Stimulated activated naive CD8-positive, alpha-beta T cell treated with anti-CD3 and anti-CD28 coated beads, Interleukin-15, amount 100 ng/mL, for 72 hours (primary cell): ENCODE measurements around the gene TTC39A.
A peak's percentile ranks its signal among the peaks of the same experiment; 100 is the strongest.

Source experiments
- ATAC-seq: fragments of 150-1000 bp; cut with Tn5 transposase; 2 replicates; pipeline ENCODE4 v1.10.0; 2021; ENCODE audit warnings: mild to moderate bottlenecking, moderate library complexity
- DNase-seq, 2 donors: peaks; one replicate each; pipeline ENCODE4 v3.0.0; 2021 to 2022
- H3K27ac Mint-ChIP-seq, 2 donors: one replicate each; pipeline ENCODE4 v1.8.0; 2022; ENCODE audit warnings: mild to moderate bottlenecking in 2 of 2, mixed read lengths in 2 of 2, moderate library complexity in 2 of 2
- H3K27me3 Mint-ChIP-seq: one replicate; pipeline ENCODE4 v1.8.0; 2022; ENCODE audit warnings: mixed read lengths
- H3K4me1 Mint-ChIP-seq: one replicate; pipeline ENCODE4 v1.8.0; 2022; ENCODE audit warnings: mild to moderate bottlenecking, mixed read lengths
- H3K4me3 Mint-ChIP-seq, 2 donors: one replicate each; pipeline ENCODE4 v1.8.0; 2022; ENCODE audit warnings: mild to moderate bottlenecking in 2 of 2, mixed read lengths in 2 of 2, moderate library complexity in 1 of 2
- H3K9me3 Mint-ChIP-seq, 2 donors: one replicate each; pipeline ENCODE4 v1.8.0; 2022; ENCODE audit warnings: mixed read lengths in 2 of 2

The TTC39A gene

GRCh38 chr1:51282605-51283004 lies 47.8 kb downstream of the TTC39A start:
- Mint-ChIP-seq H3K27me3 (no peaks in the 10 kb centered on the region), H3K27ac (no peak overlapping the region), H3K9me3 (no peaks in the 10 kb centered on the region), H3K4me1 (peaks cover 21% of the 10 kb centered on the region), H3K4me3 (no peak overlapping the region)
- DNase-seq (no peak), ATAC-seq (no peak)

GRCh38 chr1:51281807-51282206 lies 48.6 kb downstream of the TTC39A start:
- DNase-seq: no peak
- no peak overlapping the region for H3K27ac Mint-ChIP-seq

GRCh38 chr1:51280321-51280978 lies 49.9 kb downstream of the TTC39A start:
- no peak for ATAC-seq
- Mint-ChIP-seq H3K27ac (no peak overlapping the region), H3K4me1 (peaks cover 20% of the 10 kb centered on the region), H3K27me3 (no peaks in the 10 kb centered on the region), H3K4me3 (no peak overlapping the region), H3K9me3 (no peaks in the 10 kb centered on the region)
- no peak for DNase-seq

More at GRCh38 chr1:51281807-51282206, 48.6 kb downstream of the TTC39A start:
- no peaks in the 10 kb centered on the region for H3K27me3 Mint-ChIP-seq
- H3K9me3 Mint-ChIP-seq: no peaks in the 10 kb centered on the region
- ATAC-seq: no peak
- H3K4me3 Mint-ChIP-seq: no peak overlapping the region
- peaks cover 21% of the 10 kb centered on the region for H3K4me1 Mint-ChIP-seq

- H3K4me3 Mint-ChIP-seq: no peak overlapping the region
- DNase-seq: no peak
- H3K4me1 Mint-ChIP-seq: no peaks in the 10 kb centered on the region
- H3K27ac Mint-ChIP-seq: no peak overlapping the region
- no peak for ATAC-seq
- H3K27me3 Mint-ChIP-seq: no peaks in the 10 kb centered on the region
- H3K9me3 Mint-ChIP-seq: no peaks in the 10 kb centered on the region
Measured at GRCh38 chr1:51276286-51276685, 54.1 kb downstream of the TTC39A start.

- ATAC-seq (no peak), DNase-seq (no peak)
- Mint-ChIP-seq H3K27me3 (no peaks in the 10 kb centered on the region), H3K4me1 (no peaks in the 10 kb centered on the region), H3K9me3 (no peaks in the 10 kb centered on the region), H3K27ac (no peak overlapping the region), H3K4me3 (no peak overlapping the region)
Measured at GRCh38 chr1:51274676-51275075, 55.7 kb downstream of the TTC39A start.

GRCh38 chr1:51272916-51273315 lies 57.4 kb downstream of the TTC39A start:
- H3K27me3 Mint-ChIP-seq: no peaks in the 10 kb centered on the region

GRCh38 chr1:51270751-51271150 lies 59.6 kb downstream of the TTC39A start:
- ATAC-seq (no peak), DNase-seq (no peak)
- no peaks in the 10 kb centered on the region for H3K27me3 Mint-ChIP-seq
- H3K27ac Mint-ChIP-seq: no peak overlapping the region
- no peaks in the 10 kb centered on the region for H3K9me3 Mint-ChIP-seq
- peaks cover 32% of the 10 kb centered on the region for H3K4me1 Mint-ChIP-seq
- H3K4me3 Mint-ChIP-seq: no peak overlapping the region

More at GRCh38 chr1:51272916-51273315, 57.4 kb downstream of the TTC39A start:
- Mint-ChIP-seq H3K9me3 (no peaks in the 10 kb centered on the region), H3K4me1 (peaks cover 10% of the 10 kb centered on the region), H3K4me3 (no peak overlapping the region), H3K27ac (no peak overlapping the region)
- DNase-seq: no peak
- ATAC-seq: no peak

GRCh38 chr1:51268634-51269033 lies 61.7 kb downstream of the TTC39A start:
- H3K9me3 Mint-ChIP-seq: no peaks in the 10 kb centered on the region
- peaks cover 53% of the 10 kb centered on the region for H3K4me1 Mint-ChIP-seq
- peak overlapping the region in 1 of 2 donors; percentile 27 for H3K27ac Mint-ChIP-seq
- H3K4me3 Mint-ChIP-seq: peak overlapping the region in 1 of 2 donors; percentile 44
- no peaks in the 10 kb centered on the region for H3K27me3 Mint-ChIP-seq
- DNase-seq: no peak
- ATAC-seq: no peak

- no peak overlapping the region for H3K27ac Mint-ChIP-seq
- H3K4me3 Mint-ChIP-seq: no peak overlapping the region
- no peak for ATAC-seq
- H3K27me3 Mint-ChIP-seq: no peaks in the 10 kb centered on the region
- no peaks in the 10 kb centered on the region for H3K9me3 Mint-ChIP-seq
- peaks cover 62% of the 10 kb centered on the region for H3K4me1 Mint-ChIP-seq
- DNase-seq: no peak
Measured at GRCh38 chr1:51266791-51267190, 63.6 kb downstream of the TTC39A start.

GRCh38 chr1:51266181-51266580 lies 64.2 kb downstream of the TTC39A start:
- ATAC-seq (no peak), DNase-seq (no peak)
- H3K9me3 Mint-ChIP-seq: no peaks in the 10 kb centered on the region
- H3K27me3 Mint-ChIP-seq: no peaks in the 10 kb centered on the region
- H3K4me1 Mint-ChIP-seq: peaks cover 68% of the 10 kb centered on the region
- H3K27ac Mint-ChIP-seq: peak overlapping the region in 1 of 2 donors; percentile 6
- H3K4me3 Mint-ChIP-seq: no peak overlapping the region

- H3K9me3 Mint-ChIP-seq: no peaks in the 10 kb centered on the region
- no peak overlapping the region for H3K4me3 Mint-ChIP-seq
- peaks cover 74% of the 10 kb centered on the region for H3K4me1 Mint-ChIP-seq
- no peaks in the 10 kb centered on the region for H3K27me3 Mint-ChIP-seq
- DNase-seq (no peak), ATAC-seq (no peak)
- H3K27ac Mint-ChIP-seq: peak overlapping the region; percentile 39 to 86
Measured at GRCh38 chr1:51265618-51266017, 64.7 kb downstream of the TTC39A start.

- no peak overlapping the region for H3K4me3 Mint-ChIP-seq
- no peak for DNase-seq
- H3K27me3 Mint-ChIP-seq: no peaks in the 10 kb centered on the region
- peaks cover 85% of the 10 kb centered on the region for H3K4me1 Mint-ChIP-seq
- no peak overlapping the region for H3K27ac Mint-ChIP-seq
- no peak for ATAC-seq
- no peaks in the 10 kb centered on the region for H3K9me3 Mint-ChIP-seq
Measured at GRCh38 chr1:51264451-51264850, 65.9 kb downstream of the TTC39A start.

- no peaks in the 10 kb centered on the region for H3K27me3 Mint-ChIP-seq
- ATAC-seq (no peak), DNase-seq (no peak)
- H3K4me1 Mint-ChIP-seq: peaks cover 88% of the 10 kb centered on the region
- no peak overlapping the region for H3K27ac Mint-ChIP-seq
- H3K9me3 Mint-ChIP-seq: no peaks in the 10 kb centered on the region
- H3K4me3 Mint-ChIP-seq: no peak overlapping the region
Measured at GRCh38 chr1:51263147-51263877, 67.0 kb downstream of the TTC39A start.

- H3K27me3 Mint-ChIP-seq: no peaks in the 10 kb centered on the region
- H3K4me1 Mint-ChIP-seq: peaks cover 25% of the 10 kb centered on the region
- DNase-seq (no peak), ATAC-seq (no peak)
- peak overlapping the region in 1 of 2 donors; percentile 20 for H3K27ac Mint-ChIP-seq
- no peaks in the 10 kb centered on the region for H3K9me3 Mint-ChIP-seq
- no peak overlapping the region for H3K4me3 Mint-ChIP-seq
Measured at GRCh38 chr1:51255331-51255730, 75.0 kb downstream of the TTC39A start.

GRCh38 chr1:51253691-51254090 lies 76.7 kb downstream of the TTC39A start:
- Mint-ChIP-seq H3K9me3 (no peaks in the 10 kb centered on the region), H3K27me3 (no peaks in the 10 kb centered on the region), H3K27ac (no peak overlapping the region), H3K4me3 (no peak overlapping the region), H3K4me1 (peaks cover 11% of the 10 kb centered on the region)
- no peak for DNase-seq
- ATAC-seq: no peak

- no peak for ATAC-seq
Measured at GRCh38 chr1:51252366-51252765, 78.0 kb downstream of the TTC39A start.

More at GRCh38 chr1:51252366-51252765, 78.0 kb downstream of the TTC39A start:
- Mint-ChIP-seq H3K4me3 (no peak overlapping the region), H3K9me3 (no peaks in the 10 kb centered on the region), H3K27ac (no peak overlapping the region), H3K4me1 (peaks cover 12% of the 10 kb centered on the region), H3K27me3 (no peaks in the 10 kb centered on the region)
- DNase-seq: no peak
